Tibial nerve (tissue), 3 donors: ENCODE data around the gene SLC22A1.

Experiments used
- EP300 ChIP-seq, 2 donors: sonication (generic); formaldehyde crosslinking; IDR thresholded peaks; one replicate each; pipeline ENCODE4 v1.6.1; 2017; ENCODE audit warnings: antibody characterized with exemption in 2 of 2, mild to moderate bottlenecking in 1 of 2
- POLR2A ChIP-seq, 2 donors: fragments of 450-650 bp; IDR thresholded peaks; one replicate each; pipeline ENCODE4 v1.6.1; 2017; ENCODE audit warnings: antibody characterized with exemption in 2 of 2, mild to moderate bottlenecking in 2 of 2, moderate library complexity in 2 of 2

GRCh38 chr6:160073272-160073671 is 48.3 kb upstream of the SLC22A1 start:
- TF ChIP-seq POLR2A (IDR thresholded peaks at IDR 0.05) = no peak
- TF ChIP-seq EP300 (IDR thresholded peaks at IDR 0.05) = no peak
